ENCODE results near the gene SPAM1. TPM values are rescaled to one million over a fixed set of nuclear protein-coding genes. Genes with fewer than 3 reads are reported as not detected.

The SPAM1 gene, protein sequence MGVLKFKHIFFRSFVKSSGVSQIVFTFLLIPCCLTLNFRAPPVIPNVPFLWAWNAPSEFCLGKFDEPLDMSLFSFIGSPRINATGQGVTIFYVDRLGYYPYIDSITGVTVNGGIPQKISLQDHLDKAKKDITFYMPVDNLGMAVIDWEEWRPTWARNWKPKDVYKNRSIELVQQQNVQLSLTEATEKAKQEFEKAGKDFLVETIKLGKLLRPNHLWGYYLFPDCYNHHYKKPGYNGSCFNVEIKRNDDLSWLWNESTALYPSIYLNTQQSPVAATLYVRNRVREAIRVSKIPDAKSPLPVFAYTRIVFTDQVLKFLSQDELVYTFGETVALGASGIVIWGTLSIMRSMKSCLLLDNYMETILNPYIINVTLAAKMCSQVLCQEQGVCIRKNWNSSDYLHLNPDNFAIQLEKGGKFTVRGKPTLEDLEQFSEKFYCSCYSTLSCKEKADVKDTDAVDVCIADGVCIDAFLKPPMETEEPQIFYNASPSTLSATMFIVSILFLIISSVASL
- not detected in 5 replicates for total RNA-seq (2022; extraction: Qiagen RNA extraction; ENCODE audit: low read depth)

DNA sequence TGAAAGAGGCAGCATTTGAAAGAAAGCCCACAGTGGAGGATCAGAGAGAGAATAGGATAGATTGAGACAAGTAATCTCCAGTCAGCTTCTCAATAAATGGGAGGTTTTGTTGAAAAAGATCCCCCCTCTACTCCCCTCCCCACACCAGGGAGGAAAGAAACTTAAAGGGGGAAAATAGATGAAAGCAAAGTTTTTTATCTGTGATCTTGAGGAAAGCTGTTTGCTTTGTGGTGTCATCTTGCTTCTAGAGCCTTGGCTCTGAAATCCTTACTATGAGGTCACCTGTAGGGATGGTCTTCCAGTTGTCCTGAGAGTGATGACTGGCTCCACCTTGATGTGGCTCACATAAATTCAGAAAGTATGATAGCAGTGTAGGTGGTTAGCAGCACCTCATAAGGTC, at the start of gene SPAM1:
Gene SPAM1, plus strand, starts transcription at position 301 of the 400 bp plus-strand sequence. CDS start 28,330 bp downstream, outside the sequence.

Other genes with a start within 250 kb of the SPAM1 start
- 21.2 to 27.6 TPM (median 25.3 TPM) in 5 replicates for gene WASL, start 176.2 kb upstream of the SPAM1 start, total RNA-seq (2022; extraction: Qiagen RNA extraction; ENCODE audit: low read depth)
- 0.07 TPM in 1 of 5 replicates, not detected in the others for gene HYAL4, start 80.1 kb upstream of the SPAM1 start, total RNA-seq (2022; extraction: Qiagen RNA extraction; ENCODE audit: low read depth)
- gene TMEM229A, start 107.8 kb downstream of the SPAM1 start, total RNA-seq (2022; extraction: Qiagen RNA extraction; ENCODE audit: low read depth): not detected in 5 replicates